ENCODE data around the gene CELF5. TPM values are rescaled to one million over a fixed set of nuclear protein-coding genes. Genes with fewer than 3 reads are reported as not detected.

The CELF5 gene
- total and polyA plus RNA-seq, 9 of the 15 experiments (the other 6 are each of a cell fraction or from before 2014, with no cell fraction given), result 0.01 to 0.56 (median 0.22) TPM

- TF ChIP-seq, protein P1, sequence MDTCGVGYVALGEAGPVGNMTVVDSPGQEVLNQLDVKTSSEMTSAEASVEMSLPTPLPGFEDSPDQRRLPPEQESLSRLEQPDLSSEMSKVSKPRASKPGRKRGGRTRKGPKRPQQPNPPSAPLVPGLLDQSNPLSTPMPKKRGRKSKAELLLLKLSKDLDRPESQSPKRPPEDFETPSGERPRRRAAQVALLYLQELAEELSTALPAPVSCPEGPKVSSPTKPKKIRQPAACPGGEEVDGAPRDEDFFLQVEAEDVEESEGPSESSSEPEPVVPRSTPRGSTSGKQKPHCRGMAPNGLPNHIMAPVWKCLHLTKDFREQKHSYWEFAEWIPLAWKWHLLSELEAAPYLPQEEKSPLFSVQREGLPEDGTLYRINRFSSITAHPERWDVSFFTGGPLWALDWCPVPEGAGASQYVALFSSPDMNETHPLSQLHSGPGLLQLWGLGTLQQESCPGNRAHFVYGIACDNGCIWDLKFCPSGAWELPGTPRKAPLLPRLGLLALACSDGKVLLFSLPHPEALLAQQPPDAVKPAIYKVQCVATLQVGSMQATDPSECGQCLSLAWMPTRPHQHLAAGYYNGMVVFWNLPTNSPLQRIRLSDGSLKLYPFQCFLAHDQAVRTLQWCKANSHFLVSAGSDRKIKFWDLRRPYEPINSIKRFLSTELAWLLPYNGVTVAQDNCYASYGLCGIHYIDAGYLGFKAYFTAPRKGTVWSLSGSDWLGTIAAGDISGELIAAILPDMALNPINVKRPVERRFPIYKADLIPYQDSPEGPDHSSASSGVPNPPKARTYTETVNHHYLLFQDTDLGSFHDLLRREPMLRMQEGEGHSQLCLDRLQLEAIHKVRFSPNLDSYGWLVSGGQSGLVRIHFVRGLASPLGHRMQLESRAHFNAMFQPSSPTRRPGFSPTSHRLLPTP (IDR thresholded peaks at IDR 0.05; ENCODE audit: borderline replicate concordance, extremely low read depth, insufficient read length), result no peak
- TF ChIP-seq TEAD4 (IDR thresholded peaks at IDR 0.05; ENCODE audit: low read length), result no peak
- TF ChIP-seq TEAD4 (CRISPR knock-in tag; IDR thresholded peaks at IDR 0.05; ENCODE audit: borderline replicate concordance), result no peak
- no peak for TF ChIP-seq EP300 (IDR thresholded peaks at IDR 0.05; ENCODE audit: low read length)
- TF ChIP-seq RBM22 (IDR thresholded peaks at IDR 0.05; ENCODE audit: low read depth, low read length, poor library complexity, severe bottlenecking), result no peak
- no peak for TF ChIP-seq CREBBP (IDR thresholded peaks at IDR 0.05; ENCODE audit: low read depth, low read length)
- TF ChIP-seq, protein P2, sequence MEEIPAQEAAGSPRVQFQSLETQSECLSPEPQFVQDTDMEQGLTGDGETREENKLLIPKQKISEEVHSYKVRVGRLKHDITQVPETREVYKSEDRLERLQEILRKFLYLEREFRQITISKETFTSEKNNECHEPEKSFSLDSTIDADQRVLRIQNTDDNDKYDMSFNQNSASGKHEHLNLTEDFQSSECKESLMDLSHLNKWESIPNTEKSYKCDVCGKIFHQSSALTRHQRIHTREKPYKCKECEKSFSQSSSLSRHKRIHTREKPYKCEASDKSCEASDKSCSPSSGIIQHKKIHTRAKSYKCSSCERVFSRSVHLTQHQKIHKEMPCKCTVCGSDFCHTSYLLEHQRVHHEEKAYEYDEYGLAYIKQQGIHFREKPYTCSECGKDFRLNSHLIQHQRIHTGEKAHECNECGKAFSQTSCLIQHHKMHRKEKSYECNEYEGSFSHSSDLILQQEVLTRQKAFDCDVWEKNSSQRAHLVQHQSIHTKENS (CRISPR knock-in tag; IDR thresholded peaks at IDR 0.05), result no peak
- peak; percentile 28 for TF ChIP-seq SP2 (IDR thresholded peaks at IDR 0.05; ENCODE audit: extremely low read depth, low read depth, low read length, poor library complexity, severe bottlenecking)
- no peak for TF ChIP-seq MIER1 (IDR thresholded peaks at IDR 0.05; ENCODE audit: low read depth)
- no peak for TF ChIP-seq ZNF263 (CRISPR knock-in tag; IDR thresholded peaks at IDR 0.05; ENCODE audit: borderline replicate concordance)
- no peak for TF ChIP-seq ZNF277 (CRISPR knock-in tag; IDR thresholded peaks at IDR 0.05; ENCODE audit: borderline replicate concordance)
- TF ChIP-seq ZNF146 (CRISPR knock-in tag; IDR thresholded peaks at IDR 0.05; ENCODE audit: unreplicated experiment), result no peak
Observed at GRCh38 chr19:3249408-3249807, 24.9 kb downstream of the CELF5 start (continued).

Data from K562 (cell line).